IPS DF 6.9 (cell line): ENCODE results near the gene CETP.

Experiments
- DNase-seq: peaks from one replicate; pipeline ENCODE4 v3.0.0-alpha.2; 2013; ENCODE audit warnings: low read depth, low spot score
- H3K27ac ChIP-seq: one replicate; pipeline ENCODE4 v1.5.1; 2013; ENCODE audit warnings: low read length, control low read depth
- H3K27me3 ChIP-seq: 2 replicates; pipeline ENCODE4 v1.6.1; 2013; ENCODE audit warnings: mild to moderate bottlenecking, low read length; ENCODE audit not compliant: control insufficient read depth, insufficient read depth
- H3K36me3 ChIP-seq: 2 replicates; pipeline ENCODE4 v1.6.1; 2013; ENCODE audit warnings: low read length; ENCODE audit not compliant: control insufficient read depth, insufficient read depth
- H3K4me1 ChIP-seq: 2 replicates; pipeline ENCODE4 v1.6.1; 2013; ENCODE audit warnings: low read length; ENCODE audit not compliant: control insufficient read depth, insufficient read depth
- H3K4me3 ChIP-seq: 2 replicates; pipeline ENCODE4 v1.5.1; 2013; ENCODE audit warnings: mild to moderate bottlenecking, low read length
- H3K9me3 ChIP-seq: 2 replicates; pipeline ENCODE4 v1.6.1; 2013; ENCODE audit warnings: low read length, inconsistent platforms; ENCODE audit not compliant: control insufficient read depth, insufficient read depth
- WGBS: extraction: QIAGEN DNeasy Blood & Tissue Kit; methylation state at CpG from one replicate; pipeline ENCODE4 v1.1.7; 2013; ENCODE audit warnings: mixed read lengths, missing lambda C conversion rate; ENCODE audit not compliant: insufficient read length, insufficient coverage; 5-methylcytosine and 5-hydroxymethylcytosine counted together

Gene CETP

DNA sequence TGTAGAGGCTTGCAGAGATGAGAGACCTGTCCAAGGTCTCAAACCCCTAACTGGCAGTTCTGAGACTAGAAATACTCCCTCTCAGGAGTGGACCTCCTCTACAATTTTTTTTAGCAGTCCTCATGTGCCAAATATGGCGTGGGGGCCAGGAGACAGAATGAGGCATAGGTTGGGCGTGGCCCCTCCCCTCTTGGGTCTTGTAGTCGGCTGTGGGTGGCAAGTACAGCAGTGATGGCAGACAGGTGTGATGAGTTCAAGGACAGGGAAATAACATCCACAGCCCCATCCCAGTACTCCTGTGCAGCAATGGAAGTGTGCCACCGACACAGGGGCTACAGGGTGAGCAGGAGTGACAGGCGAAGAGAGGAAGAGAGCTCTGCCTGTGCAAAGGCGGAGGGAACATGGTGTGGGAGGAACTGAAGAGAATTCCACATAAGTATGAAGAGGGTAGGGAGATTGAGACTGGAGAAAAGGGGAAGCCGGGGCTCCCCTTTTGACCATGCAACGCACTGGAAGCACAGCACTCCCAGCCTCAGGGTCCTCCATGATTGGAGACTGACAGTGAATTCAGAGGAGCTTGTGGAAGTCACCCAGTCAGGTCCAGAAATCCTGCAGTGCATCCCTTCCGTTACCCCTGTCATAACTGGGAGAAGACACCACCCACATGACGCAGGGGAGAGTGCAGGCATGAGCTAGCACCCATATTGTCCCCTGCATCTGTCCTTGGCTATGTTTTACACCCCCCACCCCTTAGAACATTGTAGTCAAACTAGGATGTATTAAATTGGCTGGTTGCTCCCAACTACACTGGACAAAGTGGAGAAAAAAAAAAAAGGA is 14.8 kb upstream of the CETP start:
- no peaks in the 10 kb centered on the region for H3K4me1 ChIP-seq

DNA sequence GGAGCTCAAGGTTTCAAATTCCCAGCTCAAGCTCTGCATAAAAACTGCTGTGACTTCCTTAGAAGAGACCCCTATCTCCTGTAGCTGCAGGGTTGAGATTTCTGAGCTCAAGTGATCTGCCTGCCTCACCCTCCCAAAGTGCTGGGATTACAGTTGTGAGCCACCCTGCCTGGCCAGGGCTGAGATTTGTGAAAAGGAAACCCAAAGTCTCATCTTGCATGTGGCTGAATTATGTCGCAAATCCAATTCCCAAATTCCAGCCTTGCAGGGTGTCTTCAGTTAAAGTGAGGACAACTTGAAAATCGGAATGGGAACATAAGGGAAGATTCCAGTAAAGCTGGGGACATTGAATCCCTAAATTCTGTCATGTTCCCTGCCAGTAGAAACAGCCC is 14.2 kb upstream of the CETP start:
- DNase-seq, result no peak
- Histone ChIP-seq H3K4me1 (no peaks in the 10 kb centered on the region), H3K36me3 (peaks cover 16% of the 10 kb centered on the region; the same call in 1 of the 2 replicates), H3K27me3 (no peaks in the 10 kb centered on the region), H3K4me3 (no peak overlapping the region), H3K27ac (no peak overlapping the region), H3K9me3 (no peaks in the 10 kb centered on the region)
- WGBS, result no CpG with 5 or more reads among the region's 2 CpGs

More for the DNA sequence above, 14.8 kb upstream of the CETP start:
- no peak overlapping the region for H3K27ac ChIP-seq
- H3K27me3 ChIP-seq, result no peaks in the 10 kb centered on the region
- WGBS, result no CpG with 5 or more reads among the region's 10 CpGs
- H3K4me3 ChIP-seq, result no peak overlapping the region
- no peak for DNase-seq
- peaks cover 17% of the 10 kb centered on the region; the same call in 1 of the 2 replicates for H3K36me3 ChIP-seq
- no peaks in the 10 kb centered on the region for H3K9me3 ChIP-seq

DNA sequence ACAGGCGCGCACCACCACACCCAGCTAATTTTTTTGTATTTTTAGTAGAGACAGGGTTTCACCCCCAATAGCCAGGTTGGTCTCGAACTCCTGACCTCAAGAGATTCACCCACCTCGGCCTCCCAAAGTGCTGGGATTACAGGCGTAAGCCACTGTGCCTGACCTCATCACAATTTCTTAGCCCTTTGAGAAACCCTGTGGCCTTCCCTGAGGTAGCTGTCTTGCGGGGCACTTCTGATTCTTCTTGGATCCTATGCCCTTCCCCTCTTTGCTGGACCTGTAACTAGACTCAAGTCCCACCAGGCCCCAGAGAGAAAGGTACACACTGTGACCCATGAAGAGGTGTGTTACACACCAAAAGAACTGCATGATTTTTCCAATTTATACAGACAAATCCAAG is 13.5 kb upstream of the CETP start:
- no peak for DNase-seq
- WGBS, result no CpG with 5 or more reads among the region's 6 CpGs
- Histone ChIP-seq H3K9me3 (no peaks in the 10 kb centered on the region), H3K27ac (no peak overlapping the region), H3K4me1 (no peaks in the 10 kb centered on the region), H3K4me3 (no peak overlapping the region), H3K36me3 (peaks cover 10% of the 10 kb centered on the region; the same call in 1 of the 2 replicates), H3K27me3 (no peaks in the 10 kb centered on the region)

DNA sequence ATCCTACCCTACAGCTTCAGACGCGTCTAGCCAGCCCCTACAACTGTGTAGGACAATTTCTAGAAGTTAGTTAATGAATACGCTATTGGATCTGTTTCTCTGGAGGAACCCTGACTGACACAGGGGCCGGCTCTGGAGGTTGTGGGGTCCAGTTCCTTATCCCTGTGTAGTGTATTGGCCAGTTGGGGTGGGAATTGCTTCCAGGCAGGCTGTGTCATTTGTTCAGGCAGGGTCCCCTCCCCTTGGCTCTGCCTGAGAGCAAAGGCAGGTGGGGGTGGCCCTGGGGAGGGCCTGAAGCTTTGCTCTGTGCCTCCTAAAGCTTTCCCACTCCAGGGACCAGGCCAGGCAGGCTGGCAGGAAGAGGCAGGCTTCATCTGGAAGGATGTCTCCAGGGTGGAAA is 11.7 kb upstream of the CETP start:
- Histone ChIP-seq H3K4me1 (no peaks in the 10 kb centered on the region), H3K27me3 (no peaks in the 10 kb centered on the region), H3K36me3 (peaks cover 5% of the 10 kb centered on the region; the same call in 1 of the 2 replicates), H3K27ac (no peak overlapping the region), H3K9me3 (no peaks in the 10 kb centered on the region), H3K4me3 (no peak overlapping the region)
- WGBS, result no CpG with 5 or more reads among the region's 4 CpGs
- DNase-seq, result no peak

DNA sequence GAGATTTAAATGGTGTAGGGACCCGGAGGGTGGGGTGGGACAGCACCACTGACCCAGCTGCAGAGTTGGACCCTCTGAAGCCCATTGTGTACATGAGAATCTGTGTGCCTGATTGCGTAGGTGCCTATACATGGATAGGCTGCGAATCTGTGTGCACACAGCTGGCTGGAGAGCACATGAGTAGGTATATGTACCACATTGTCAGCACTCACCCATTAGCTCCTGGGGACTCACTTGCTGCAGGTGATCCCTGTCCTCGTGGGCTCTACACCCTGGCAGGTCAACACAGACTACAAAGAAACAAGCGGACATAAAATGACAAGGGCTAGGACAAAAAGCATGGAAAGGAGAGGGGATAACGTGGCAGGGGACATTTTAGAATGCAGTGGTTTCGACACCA is 11.3 kb upstream of the CETP start:
- Histone ChIP-seq H3K9me3 (no peaks in the 10 kb centered on the region), H3K4me1 (no peaks in the 10 kb centered on the region), H3K4me3 (no peak overlapping the region), H3K36me3 (0 out of 2 replicates have a peak, but pooled peaks cover under 1% of the 10 kb centered on the region), H3K27me3 (no peaks in the 10 kb centered on the region), H3K27ac (no peak overlapping the region)
- WGBS, result no CpG with 5 or more reads among the region's 7 CpGs
- DNase-seq, result no peak

DNA sequence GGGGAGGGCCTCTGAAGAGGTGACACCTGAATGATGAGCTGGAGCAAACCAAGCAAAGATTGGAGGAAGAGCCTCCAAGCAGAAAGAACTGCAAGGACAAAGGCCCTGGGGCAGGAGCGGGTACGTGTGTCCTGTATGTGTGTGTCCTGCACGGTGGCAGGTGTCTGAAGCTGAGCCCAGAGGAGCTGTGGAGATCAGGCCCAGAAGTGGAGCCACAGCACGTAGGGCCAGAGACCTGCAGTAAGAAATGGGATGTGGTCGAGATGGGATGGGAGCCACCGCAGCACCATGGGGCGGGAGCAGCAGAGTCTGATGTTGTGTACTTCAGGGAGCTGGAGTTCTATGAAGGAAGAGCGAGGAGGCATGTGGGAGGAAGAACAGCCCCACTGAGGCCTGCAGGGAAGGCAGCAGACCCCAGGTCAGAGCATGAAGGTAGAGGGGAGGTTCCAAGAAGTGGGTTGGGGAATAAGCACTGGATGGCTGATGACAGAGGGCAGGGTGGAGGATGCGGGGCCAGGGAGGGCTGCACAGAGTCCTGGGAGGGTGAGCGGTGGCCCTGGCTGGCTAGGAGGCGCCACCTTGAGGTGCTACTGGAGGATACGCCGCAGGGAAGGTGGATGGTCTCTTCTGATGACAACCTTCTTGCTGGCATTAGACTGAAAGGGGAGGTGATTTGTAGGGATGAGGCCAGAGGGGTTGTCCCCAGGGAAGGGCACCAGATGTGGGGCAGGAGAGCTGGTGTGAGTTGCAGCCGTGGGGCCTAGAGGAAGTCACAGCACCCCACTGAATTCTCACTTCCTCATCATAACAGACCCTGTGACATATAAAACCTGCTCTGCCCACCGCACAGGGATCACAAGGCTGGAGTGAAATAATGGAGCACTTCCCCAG is 10.6 kb upstream of the CETP start:
- no peaks in the 10 kb centered on the region for H3K9me3 ChIP-seq
- no peaks in the 10 kb centered on the region for H3K27me3 ChIP-seq
- WGBS, result no CpG with 5 or more reads among the region's 15 CpGs
- H3K4me1 ChIP-seq, result no peaks in the 10 kb centered on the region
- DNase-seq, result no peak
- no peak overlapping the region for H3K27ac ChIP-seq
- H3K36me3 ChIP-seq, result no peaks in the 10 kb centered on the region
- H3K4me3 ChIP-seq, result no peak overlapping the region

DNA sequence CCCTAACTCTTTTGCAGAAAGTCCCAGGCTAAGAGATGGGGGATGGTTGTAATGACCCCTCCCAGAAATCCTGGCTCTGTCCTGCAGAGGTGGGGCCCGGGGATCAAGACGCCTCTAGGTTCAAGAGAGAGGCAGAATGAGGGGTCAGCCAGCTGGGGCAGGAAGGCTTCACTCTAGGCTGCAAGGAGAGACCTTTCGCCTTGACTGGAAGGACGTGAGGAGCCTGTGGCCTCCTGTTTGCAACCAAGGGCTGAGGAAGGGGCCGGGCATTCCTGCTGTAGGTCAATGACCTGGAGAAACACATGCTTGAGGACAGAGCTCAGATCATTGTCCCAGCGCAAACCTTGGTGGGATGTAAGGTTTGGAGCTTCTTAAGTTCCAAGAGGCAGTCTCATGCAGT is 8.7 kb upstream of the CETP start:
- no peak overlapping the region for H3K4me3 ChIP-seq
- no peaks in the 10 kb centered on the region for H3K36me3 ChIP-seq
- H3K27ac ChIP-seq, result no peak overlapping the region
- H3K27me3 ChIP-seq, result no peaks in the 10 kb centered on the region
- H3K9me3 ChIP-seq, result no peaks in the 10 kb centered on the region
- WGBS, result no CpG with 5 or more reads among the region's 6 CpGs
- DNase-seq, result no peak
- no peaks in the 10 kb centered on the region for H3K4me1 ChIP-seq

DNA sequence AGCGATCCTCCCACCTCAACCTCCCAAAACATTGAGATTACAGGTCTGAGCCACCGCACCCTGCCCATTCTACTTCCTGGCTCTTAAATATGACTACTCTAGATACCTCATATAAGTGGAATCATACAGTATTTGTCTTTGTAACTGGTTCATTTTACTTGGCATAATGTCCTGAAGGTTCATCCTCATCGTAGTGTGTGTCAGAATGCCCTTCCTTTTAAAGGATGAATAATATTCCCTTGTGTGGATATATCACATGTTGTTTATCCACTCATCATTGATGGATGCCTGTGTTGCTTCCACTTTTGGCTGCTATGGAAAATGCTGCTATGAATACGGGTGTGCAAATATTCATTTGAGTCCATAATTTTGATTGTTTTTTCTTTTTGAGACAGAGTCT is 5.7 kb upstream of the CETP start:
- no peak overlapping the region for H3K27ac ChIP-seq
- no peak for DNase-seq
- H3K4me1 ChIP-seq, result no peaks in the 10 kb centered on the region
- no CpG with 5 or more reads among the region's 4 CpGs for WGBS
- H3K27me3 ChIP-seq, result no peaks in the 10 kb centered on the region
- H3K36me3 ChIP-seq, result no peaks in the 10 kb centered on the region
- no peak overlapping the region for H3K4me3 ChIP-seq
- no peaks in the 10 kb centered on the region for H3K9me3 ChIP-seq

DNA sequence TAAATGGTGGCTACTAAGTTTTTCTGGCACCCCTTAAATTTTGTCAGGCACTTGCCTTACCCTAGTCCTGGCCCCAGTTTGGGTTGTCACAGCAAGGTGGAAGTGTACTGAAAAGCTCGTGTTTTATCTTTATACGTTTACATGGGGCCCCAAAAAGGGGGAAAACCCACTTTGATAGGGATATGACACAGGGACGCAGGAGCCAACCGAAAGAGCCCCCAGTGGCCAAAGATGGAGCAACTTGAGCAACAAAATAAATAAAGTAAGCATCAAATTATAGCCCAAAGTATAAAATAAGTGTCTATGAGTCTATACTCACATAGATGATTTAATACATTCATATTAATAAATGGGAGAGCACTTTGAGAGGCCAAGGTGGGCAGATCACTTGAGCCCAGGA is 5.0 kb upstream of the CETP start:
- no peaks in the 10 kb centered on the region for H3K27me3 ChIP-seq
- H3K4me1 ChIP-seq, result no peaks in the 10 kb centered on the region
- H3K4me3 ChIP-seq, result no peak overlapping the region
- H3K9me3 ChIP-seq, result no peaks in the 10 kb centered on the region
- no CpG with 5 or more reads among the region's 4 CpGs for WGBS
- DNase-seq, result no peak
- H3K36me3 ChIP-seq, result no peaks in the 10 kb centered on the region
- H3K27ac ChIP-seq, result no peak overlapping the region

DNA sequence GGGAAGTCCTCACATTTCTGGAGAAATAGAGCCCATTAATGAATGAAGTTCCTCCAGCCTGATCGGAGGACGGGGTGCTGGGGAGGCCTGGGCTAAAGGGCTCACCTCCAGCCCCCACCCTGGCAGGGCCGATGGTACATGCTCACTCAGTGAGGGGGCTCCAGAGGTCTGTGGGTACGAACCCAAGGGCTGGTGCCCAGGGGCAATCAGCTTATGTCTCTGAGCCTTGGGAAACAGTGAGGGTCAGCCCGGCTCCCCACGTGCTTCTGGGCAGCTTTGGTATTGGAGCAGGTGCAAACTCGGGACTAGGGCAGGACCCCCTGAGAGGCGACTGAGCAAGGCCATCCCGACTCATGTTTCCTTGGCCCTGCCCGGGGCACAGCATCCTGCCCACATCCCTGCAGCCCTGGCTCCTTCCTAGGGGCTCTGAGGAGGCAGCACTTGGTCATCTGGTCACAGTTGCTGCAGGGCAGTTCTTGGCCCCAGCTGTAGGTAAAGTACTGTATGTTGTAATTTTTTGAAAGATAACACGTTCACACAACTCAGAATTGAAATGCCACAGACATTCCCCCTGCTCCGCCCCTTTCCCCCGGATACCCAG is 969 bp upstream of the CETP start:
- Histone ChIP-seq H3K9me3 (no peaks in the 10 kb centered on the region), H3K27me3 (no peaks in the 10 kb centered on the region), H3K4me3 (no peak overlapping the region), H3K36me3 (no peaks in the 10 kb centered on the region), H3K4me1 (no peaks in the 10 kb centered on the region; the same call in 1 of the 2 replicates), H3K27ac (no peak overlapping the region)
- WGBS, result no CpG with 5 or more reads among the region's 13 CpGs
- no peak for DNase-seq
